Activated T-cell treated with anti-CD3 and anti-CD28 coated beads for 24 hours (primary cell): Measurements from ENCODE around the gene NEU4.

Experiments used
- DNase-seq: peaks from one replicate; pipeline ENCODE4 v3.0.0-alpha.2; 2020; ENCODE audit warnings: low read depth

NEU4 gene

GRCh38 chr2:241865957-241866789, 57.2 kb downstream of the NEU4 start:
- DNase-seq = no peak
